Stimulated activated CD4-positive, alpha-beta T cell treated with anti-CD3 and anti-CD28 coated beads, Interleukin-1b, Interleukin-23, amount 100 ng/mL, for 4 hours (primary cell): ENCODE data around the gene HOXD8.

Experiments used
- DNase-seq, 2 donors: peaks; one replicate each; pipeline ENCODE4 v3.0.0-alpha.2; 2020; ENCODE audit warnings: low read depth in 2 of 2

The HOXD8 gene

DNA sequence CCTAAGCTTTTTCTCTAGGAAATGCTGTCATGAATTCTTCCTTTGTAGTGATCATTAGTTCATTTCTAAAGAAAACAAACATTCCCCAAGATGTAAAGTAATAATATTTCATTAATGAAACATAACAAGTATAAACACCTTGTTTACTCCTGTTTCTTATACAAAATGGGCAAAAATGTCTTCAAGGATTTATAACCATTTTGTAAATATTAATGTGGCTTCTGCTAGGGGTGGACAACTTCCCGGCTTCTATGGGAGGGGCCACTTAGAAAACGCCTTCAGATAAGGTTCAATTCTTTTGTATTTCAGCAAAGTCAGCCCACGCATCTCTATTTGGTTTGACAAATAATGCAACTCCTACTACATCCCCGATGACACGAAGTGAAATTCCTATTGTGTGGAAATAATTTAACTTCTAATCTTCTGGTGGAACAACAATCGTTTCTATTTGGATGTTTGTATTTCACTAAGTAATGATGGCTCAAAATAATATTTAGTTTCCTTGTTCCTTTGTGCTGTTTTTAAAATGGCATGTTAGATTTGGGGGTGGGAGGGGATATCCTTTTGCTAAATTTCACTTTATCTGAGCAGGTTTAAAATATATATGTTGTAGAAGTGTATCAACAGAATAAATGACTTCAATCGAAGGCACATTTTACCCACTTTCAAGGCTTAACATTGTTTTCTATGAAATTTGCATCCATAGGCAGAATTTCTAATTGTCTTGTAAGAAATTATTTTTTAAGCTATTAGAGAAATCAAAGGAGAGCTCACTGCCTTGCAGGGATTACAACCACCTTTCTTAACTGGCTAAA lies 44.3 kb downstream of the HOXD8 start:
- no peak for DNase-seq

DNA sequence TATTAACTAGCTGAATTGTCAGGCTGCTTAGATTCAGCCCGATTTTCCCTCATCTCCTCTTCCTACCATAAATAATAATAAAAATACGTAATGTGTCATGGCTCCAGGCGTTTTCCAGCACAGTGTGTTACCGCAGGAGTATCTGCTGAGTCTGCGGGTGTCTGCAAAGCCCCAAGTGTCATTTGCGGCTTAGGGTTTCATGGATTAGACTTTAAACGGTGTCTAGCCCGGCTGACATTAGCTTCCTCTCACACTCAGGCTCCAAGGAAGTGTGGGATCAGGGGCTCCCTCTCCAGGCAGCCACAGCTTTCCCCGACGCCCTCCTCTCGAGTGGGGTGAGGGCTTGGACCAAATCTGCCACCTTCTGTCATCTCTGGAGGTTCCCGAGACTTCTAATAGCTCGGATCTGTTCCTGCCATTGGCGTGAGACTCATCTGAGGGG lies 44.9 kb downstream of the HOXD8 start:
- no peak for DNase-seq

DNA sequence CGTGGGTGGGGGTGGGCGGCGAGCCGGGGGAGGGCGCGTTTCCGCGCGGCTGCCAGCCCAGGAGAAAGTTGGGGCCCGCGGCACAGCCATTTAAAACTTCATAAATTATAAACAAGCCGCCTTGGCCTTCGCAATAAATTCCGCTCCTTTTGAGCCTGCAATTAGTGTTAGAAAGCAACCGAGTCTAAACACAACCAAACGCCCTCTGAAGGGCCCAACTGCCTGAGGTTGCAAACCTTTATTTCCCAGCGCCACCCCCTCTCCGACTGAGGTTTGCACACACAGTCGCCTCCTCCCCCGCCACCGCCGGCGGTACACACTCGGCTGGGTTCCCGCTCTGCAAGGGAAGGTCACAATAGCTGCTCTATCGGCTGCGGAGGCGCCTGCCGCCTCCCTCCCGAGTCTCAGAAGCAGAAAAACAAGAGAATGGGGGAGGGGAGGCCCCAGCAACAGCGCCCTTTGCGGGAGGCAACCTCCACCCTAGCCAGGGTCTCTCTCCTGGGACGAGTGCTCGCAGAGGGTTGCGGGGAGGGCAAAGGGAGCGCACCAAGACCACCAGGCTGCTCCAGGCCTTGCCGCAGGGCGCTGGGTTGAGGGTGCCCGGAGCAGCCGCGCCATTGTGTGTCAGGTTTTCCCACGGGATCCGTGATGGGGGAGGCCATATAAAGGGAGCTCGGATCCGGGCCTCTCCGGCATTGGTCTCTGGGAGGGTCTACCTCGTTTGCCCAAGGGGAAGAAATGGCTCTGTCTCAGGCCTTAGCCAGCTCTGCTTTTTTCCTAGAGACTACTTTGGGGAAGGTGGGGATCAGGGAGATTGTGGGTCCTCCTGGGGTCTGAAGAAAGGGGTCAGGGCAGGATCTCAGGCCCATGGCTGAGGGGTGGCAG lies 45.6 kb downstream of the HOXD8 start:
- no peak for DNase-seq

DNA sequence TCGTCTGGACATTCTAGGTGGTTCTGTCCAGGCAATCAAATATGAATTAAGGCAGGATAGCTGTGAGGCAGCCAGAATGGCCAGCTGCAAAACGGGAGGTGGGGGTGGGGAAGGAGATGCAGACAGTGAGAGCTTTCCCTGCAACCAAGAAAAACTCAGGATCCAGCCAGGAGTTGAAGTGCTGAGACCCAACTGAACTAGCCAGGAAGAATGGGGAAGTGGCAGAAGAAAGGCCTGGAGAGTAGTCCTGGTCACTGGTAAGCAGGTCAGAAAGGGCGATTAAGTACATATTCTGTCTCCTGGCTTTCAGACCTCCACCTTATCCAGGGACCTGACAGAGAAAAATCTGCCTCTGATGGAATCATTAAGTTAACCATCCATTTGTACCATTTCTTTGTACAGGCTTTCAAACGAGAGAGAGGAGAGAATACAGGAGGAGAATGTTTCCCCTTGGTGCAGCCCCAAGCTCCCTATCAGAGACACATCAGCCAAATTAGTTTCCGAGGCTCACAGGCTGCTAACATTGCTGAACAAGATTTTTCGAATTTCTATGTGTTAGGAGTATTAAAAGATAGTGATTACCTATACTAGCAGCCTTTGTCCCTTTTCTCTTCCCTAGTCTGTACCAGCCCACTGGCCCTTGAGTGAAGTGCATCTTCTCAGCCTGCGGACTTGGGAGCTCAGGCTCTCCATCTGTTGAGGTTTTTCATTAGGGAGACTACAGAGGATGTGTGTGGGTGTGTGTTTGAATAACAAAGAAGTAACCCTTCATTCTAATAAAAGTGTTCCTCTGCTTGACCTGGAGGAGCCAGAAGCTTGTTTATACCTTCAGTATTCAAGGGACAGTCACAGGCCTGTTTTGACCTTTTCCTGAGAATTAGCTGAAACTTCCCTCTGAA lies 46.5 kb downstream of the HOXD8 start:
- no peak for DNase-seq

DNA sequence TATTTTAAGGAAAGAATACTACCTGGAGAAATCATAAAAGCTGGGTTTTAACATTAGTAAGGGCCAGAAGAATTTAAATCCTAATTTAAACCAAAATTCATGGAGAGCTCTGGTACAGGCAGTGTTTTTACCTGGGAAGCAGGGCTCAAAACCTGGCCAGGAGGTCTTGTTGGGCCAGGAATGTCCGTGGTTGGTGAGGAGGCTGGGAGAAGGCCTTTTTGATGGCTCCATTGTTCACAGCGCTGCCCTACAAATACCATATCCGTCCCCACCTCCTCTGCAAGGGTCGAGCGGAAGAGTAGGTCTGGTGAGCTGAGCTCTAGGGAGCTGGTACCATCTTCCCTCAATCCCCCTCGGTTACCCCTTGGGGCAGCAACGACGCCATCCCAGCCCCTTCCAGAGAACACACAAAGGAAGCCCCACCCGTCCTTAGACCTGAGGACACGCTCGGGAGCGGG lies 48.1 kb downstream of the HOXD8 start:
- no peak for DNase-seq

DNA sequence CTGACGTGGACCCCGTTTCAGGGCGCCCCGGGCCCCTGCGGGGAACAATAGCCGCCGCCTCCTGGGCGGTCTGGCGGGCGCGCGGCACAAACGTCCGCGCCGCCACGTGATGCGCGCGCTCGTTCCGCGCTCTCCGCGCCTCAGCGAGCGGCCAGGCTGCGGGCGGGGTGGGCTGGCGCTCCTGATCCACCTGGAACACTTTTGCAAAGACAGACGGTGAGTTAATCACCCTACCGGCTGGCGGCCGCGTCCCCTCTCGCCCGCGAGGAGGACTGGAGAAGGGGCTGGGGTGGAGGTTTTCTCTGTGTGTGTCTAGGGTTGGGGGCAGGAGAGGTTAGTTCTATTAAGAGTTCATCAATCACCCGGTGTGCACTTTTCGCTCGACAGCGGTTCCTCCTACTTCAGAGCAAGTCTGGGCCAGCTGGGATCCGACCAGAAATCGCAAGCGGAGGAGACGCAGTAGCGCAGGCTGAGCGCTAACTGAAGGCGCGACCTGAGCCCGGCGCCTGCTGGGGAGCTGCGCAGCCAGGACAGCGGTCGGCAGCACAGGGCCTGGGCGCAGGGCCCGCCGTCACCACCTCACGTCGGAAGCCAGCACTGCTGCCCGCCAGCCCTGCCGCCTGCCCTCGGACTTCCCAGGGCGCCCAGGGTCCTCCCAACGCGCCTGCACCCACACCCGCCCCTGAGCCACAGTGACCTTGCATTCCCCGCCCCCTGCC lies 48.7 kb downstream of the HOXD8 start:
- DNase-seq, result no peak

DNA sequence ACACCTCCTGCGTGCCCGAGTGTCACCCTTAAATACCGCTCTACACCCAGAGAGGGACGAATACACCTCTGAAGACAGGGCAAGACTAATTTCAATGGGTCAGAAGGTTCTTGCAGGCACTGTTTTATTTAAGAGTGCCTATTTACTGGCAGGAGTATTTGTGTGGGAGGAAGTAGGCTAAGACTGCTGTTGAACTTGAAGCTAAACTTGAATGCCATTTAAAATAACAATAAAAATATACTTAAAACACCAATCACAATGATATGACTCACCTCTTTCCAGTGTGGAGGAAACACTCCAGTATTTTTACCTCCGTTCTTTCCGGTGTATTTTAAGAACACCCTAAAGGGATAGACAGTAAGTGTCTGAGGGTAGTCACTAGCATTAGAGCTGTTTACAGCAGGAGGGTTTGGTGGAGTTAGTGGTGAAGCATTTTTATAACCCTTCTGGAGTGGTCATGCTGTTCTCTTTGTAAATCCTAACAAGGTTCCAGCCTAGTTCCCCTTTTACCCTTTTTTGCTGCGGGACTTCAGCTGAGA lies 49.3 kb downstream of the HOXD8 start:
- no peak for DNase-seq

DNA sequence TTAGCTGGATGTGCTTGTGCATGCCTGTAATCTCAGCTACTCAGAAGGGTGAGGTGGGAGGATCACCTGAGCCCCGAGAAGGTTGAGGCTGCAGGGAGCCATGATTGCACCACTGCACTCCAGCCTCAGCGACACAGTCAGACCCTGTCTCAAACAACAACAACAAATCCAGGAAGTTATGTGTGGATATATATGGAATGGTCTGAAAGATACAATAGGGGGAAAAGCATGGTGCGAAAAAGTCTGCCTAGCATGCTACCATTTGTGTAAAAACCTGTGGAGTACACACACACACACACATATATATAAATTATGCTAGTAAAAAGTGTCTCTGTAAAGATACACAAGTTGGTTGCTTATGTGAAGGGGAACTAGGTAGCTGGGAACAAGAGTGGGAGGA lies 52.0 kb downstream of the HOXD8 start:
- DNase-seq, result no peak
